ENCODE measurements around the gene CCDC178.

The CCDC178 gene

DNA sequence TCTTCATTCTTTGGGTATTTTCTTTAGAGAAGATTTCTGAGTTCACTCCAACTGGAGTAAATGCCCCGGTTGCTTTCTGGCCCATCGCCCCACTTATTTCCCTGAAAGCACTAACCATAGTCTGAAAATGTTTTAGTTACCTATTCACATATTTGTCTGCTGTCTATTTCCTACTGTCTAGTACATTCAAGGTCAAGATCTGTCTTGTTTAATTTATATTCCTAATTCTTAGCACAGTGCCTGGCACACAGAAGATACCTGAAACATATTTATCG lies 533.3 kb downstream of the CCDC178 start:
- no peak for DNase-seq
- in situ Hi-C loops (cut with MboI; ENCODE audit: low pct_unique_long_range_greater_than_20kb, low sequenced_read_pairs) = no loop called here

- in situ Hi-C loops (cut with MboI; ENCODE audit: low pct_unique_long_range_greater_than_20kb, low sequenced_read_pairs) = no loop called here
- DNase-seq = peak; percentile 20
These were observed 533.8 kb downstream of the CCDC178 start for GRCh38 chr18:32906506-32907310.

DNA sequence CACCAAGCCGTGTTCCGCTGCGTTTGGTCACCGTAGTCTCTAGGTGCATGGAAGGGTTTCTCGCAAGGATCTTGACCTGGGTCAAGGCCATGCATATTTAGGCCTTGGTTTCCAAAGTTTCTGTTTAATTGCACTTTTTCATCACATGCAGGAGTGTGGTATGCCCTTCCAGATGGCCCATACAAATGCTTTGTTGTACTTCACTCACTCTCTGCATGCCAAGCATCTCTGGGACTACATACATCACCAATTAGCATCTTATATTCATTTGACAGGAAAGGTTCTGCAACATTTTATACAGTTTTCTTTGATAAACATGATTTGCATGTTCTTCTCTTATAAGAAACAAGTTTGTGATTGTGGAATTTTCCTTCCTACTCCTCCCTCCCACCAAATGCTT lies 534.9 kb downstream of the CCDC178 start:
- in situ Hi-C loops (cut with MboI; ENCODE audit: low pct_unique_long_range_greater_than_20kb, low sequenced_read_pairs) = no loop called here
- no peak for DNase-seq

GRCh38 chr18:32902568-32903330 lies 537.8 kb downstream of the CCDC178 start:
- no peak for DNase-seq
- in situ Hi-C loops (cut with MboI; ENCODE audit: low pct_unique_long_range_greater_than_20kb, low sequenced_read_pairs) = no loop called here

DNA sequence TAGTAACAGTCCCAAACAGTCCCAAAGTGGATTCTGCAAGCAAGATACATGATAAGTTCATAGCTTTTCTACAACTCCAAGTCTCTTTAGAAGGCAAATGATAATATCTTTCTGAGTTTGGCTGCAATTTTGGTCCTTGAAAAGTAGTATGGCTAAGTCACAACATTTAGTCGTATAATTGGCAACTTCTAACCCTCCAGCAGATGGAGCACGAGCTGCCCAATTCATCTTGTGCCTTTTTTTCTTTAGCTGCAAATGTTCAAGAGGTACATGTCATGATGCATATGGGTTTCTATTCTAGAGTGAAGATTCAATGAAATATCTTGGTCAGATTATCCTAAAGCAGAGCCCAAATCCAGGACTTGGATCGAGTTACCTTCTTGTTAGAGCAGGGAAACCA lies 540.7 kb downstream of the CCDC178 start:
- no peak for DNase-seq
- in situ Hi-C loops (cut with MboI; ENCODE audit: low pct_unique_long_range_greater_than_20kb, low sequenced_read_pairs) = no loop called here

DNA sequence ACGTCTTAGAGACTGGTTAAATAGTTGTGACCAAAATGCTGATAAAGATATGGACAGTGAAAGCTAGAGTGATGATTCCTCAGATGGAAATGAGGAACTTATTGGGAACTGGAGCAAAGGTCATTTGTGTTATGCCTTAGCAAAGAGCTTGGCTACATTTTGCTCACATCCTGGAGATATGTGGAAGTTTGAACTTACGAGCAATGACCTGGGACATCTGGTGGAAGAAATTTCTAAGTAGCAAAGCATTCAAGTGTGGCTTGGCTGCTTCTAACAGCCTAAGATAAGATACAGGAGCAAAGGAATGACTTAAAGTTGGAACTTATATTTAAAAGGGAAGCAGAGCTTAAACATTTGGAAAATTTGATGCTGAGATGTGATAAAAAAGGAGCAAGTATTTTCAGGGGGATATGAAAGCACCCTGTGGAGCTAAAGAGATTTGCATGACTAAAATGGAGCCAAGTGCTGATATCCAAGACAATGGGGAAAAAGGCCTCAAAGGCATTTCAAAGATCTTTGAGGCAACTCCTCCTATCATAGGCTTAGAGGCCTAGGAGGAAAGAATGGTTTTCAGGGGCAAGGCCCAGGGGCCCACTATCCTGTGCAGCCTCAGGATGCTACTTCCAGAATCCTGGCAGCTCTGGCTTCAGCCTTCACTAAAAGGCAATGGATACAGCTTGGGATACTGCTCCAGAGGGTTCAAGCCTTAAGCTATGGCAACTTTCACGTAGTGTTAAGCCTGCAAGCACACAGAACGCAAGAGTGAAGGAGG lies 543.6 kb downstream of the CCDC178 start:
- DNase-seq = no peak
- in situ Hi-C loops (cut with MboI; ENCODE audit: low pct_unique_long_range_greater_than_20kb, low sequenced_read_pairs) = no loop called here

DNA sequence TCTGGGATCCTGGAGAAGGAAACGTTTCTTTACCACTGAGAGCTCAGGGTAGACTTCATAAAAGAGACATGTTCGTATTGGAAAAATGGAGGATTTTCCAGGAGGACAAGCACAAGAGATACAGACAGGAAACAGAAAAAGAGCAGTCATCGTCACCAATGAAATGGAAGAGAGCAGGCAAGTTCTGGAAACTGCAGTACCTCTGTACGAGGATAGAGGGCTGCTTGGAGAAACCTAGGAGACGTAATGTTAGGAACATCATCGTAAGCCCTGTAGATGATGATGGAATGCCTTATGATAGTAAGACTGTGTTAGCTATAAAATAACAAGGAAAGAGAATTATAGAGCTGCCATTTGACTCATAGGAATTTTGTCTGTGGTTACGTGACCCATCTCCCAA lies 546.6 kb downstream of the CCDC178 start:
- in situ Hi-C loops (cut with MboI; ENCODE audit: low pct_unique_long_range_greater_than_20kb, low sequenced_read_pairs) = no loop called here
- peak; percentile 8 for DNase-seq

- in situ Hi-C loops (cut with MboI; ENCODE audit: low pct_unique_long_range_greater_than_20kb, low sequenced_read_pairs) = no loop called here
- DNase-seq = no peak
These were observed 548.7 kb downstream of the CCDC178 start for GRCh38 chr18:32891797-32892196.

GRCh38 chr18:32891130-32891529 lies 549.4 kb downstream of the CCDC178 start:
- in situ Hi-C loops (cut with MboI; ENCODE audit: low pct_unique_long_range_greater_than_20kb, low sequenced_read_pairs) = no loop called here

GRCh38 chr18:32889615-32890593 lies 550.6 kb downstream of the CCDC178 start:
- in situ Hi-C loops (cut with MboI; ENCODE audit: low pct_unique_long_range_greater_than_20kb, low sequenced_read_pairs) = no loop called here
- no peak for DNase-seq

More at GRCh38 chr18:32891130-32891529, 549.4 kb downstream of the CCDC178 start:
- no peak for DNase-seq

DNA sequence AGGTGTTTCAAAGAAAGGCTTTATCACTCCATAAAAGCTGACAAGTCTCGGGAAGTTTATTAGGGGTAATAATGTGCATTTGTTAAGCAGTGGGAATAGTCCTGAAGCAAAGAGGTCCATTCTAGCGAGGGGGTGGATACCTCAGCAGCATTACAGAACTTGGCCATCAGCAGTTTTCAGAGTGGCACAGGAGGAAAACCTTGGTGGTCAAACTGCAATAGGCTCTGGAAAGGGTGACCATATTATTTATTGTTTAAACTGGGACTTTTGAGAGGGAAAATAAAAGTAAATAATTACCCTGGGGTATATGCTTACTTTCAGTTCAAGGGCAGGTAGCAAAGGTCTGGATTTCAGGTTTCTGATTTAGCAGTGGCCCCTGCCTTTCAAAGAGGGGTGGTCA lies 552.2 kb downstream of the CCDC178 start:
- in situ Hi-C loops (cut with MboI; ENCODE audit: low pct_unique_long_range_greater_than_20kb, low sequenced_read_pairs) = no loop called here
- DNase-seq = no peak

Measured in KBM-7 (cell line).